OCI-LY1 (cell line): Measurements from ENCODE around the gene TMEM181.

ENCODE experiments used
- H2AFZ ChIP-seq: fragments of 200-600 bp; sonication (generic), shearing (Covaris generic); 2 replicates; pipeline ENCODE4 v1.6.0; 2014; ENCODE audit warnings: antibody characterized with exemption, mild to moderate bottlenecking, low read length
- H3F3A ChIP-seq: fragments of 200-600 bp; sonication (generic), shearing (Covaris generic); 2 replicates; pipeline ENCODE4 v1.6.0; 2014; ENCODE audit warnings: mild to moderate bottlenecking, antibody characterized with exemption, low read length, moderate library complexity; ENCODE audit not compliant: insufficient read depth
- H3K27ac ChIP-seq: fragments of 200-600 bp; sonication (generic); 2 replicates; pipeline ENCODE4 v1.5.1; 2014; ENCODE audit warnings: low read length, mixed run types, mild to moderate bottlenecking, low read depth; ENCODE audit not compliant: poor library complexity, severe bottlenecking
- H3K27me3 ChIP-seq: fragments of 200-600 bp; sonication (generic); 2 replicates; pipeline ENCODE4 v1.6.0; 2014; ENCODE audit warnings: antibody characterized with exemption, mild to moderate bottlenecking, low read length, moderate library complexity; ENCODE audit not compliant: insufficient read depth
- H3K36me3 ChIP-seq: fragments of 200-600 bp; sonication (generic); 2 replicates; pipeline ENCODE4 v1.6.1; 2014; ENCODE audit warnings: mild to moderate bottlenecking, antibody characterized with exemption, low read length, moderate library complexity, mixed read lengths; ENCODE audit not compliant: insufficient read depth
- H3K4me1 ChIP-seq: fragments of 200-600 bp; sonication (generic); 2 replicates; pipeline ENCODE4 v1.5.1; 2014; ENCODE audit warnings: mild to moderate bottlenecking, low read length, moderate library complexity; ENCODE audit not compliant: insufficient read depth, severe bottlenecking
- H3K4me2 ChIP-seq: fragments of 200-600 bp; sonication (generic), shearing (Covaris generic); 2 replicates; pipeline ENCODE4 v1.6.1; 2014; ENCODE audit warnings: low read length
- H3K4me3 ChIP-seq: fragments of 200-600 bp; sonication (generic); 2 replicates; pipeline ENCODE4 v1.5.1; 2014; ENCODE audit warnings: low read length, low read depth, mild to moderate bottlenecking, mixed read lengths; ENCODE audit not compliant: poor library complexity, severe bottlenecking
- H3K79me2 ChIP-seq: fragments of 200-600 bp; shearing (Covaris generic); 2 replicates; pipeline ENCODE4 v1.6.1; 2016; ENCODE audit warnings: mixed run types, low read length, mixed read lengths; ENCODE audit not compliant: insufficient read depth
- H3K9ac ChIP-seq: fragments of 200-600 bp; sonication (generic), shearing (Covaris generic); 2 replicates; pipeline ENCODE4 v1.6.1; 2014; ENCODE audit warnings: mild to moderate bottlenecking, low read length, mixed read lengths
- H3K9me2 ChIP-seq: fragments of 200-600 bp; sonication (generic), shearing (Covaris generic); 2 replicates; pipeline ENCODE4 v1.6.1; 2014; ENCODE audit warnings: low read depth, mild to moderate bottlenecking, low read length, mixed read lengths
- H3K9me3 ChIP-seq: fragments of 200-600 bp; shearing (Covaris generic); 2 replicates; pipeline ENCODE4 v1.6.1; 2014; ENCODE audit warnings: low read length, mixed read lengths
- H4K20me1 ChIP-seq: fragments of 200-600 bp; sonication (generic), shearing (Covaris generic); 2 replicates; pipeline ENCODE4 v1.6.0; 2016; ENCODE audit warnings: mild to moderate bottlenecking, low read length; ENCODE audit not compliant: insufficient read depth
- CTCF ChIP-seq: fragments of 200-600 bp; sonication (generic), shearing (Covaris generic); IDR thresholded peaks from 2 replicates; pipeline ENCODE4 v1.5.1; 2017; ENCODE audit warnings: mild to moderate bottlenecking, antibody characterized with exemption, low read length, moderate library complexity, mixed read lengths
- EZH2 ChIP-seq: fragments of 200-600 bp; sonication (generic), shearing (Covaris generic); IDR thresholded peaks from 2 replicates; pipeline ENCODE4 v1.8.0; 2017; ENCODE audit warnings: borderline replicate concordance, mixed run types, mild to moderate bottlenecking, antibody characterized with exemption, low read length, moderate library complexity, mixed read lengths

The TMEM181 gene

GRCh38 chr6:158568549-158568948 is 8.7 kb downstream of the TMEM181 start:
- no peaks in the 10 kb centered on the region for H3K9me3 ChIP-seq
- peaks cover 57% of the 10 kb centered on the region for H3K4me1 ChIP-seq
- H3K9me2 ChIP-seq, result no peaks in the 10 kb centered on the region
- no peak overlapping the region for H3K9ac ChIP-seq
- no peaks in the 10 kb centered on the region for H3K36me3 ChIP-seq
- H3F3A ChIP-seq, result no peaks in the 10 kb centered on the region
- no peak overlapping the region for H2AFZ ChIP-seq
- H3K4me3 ChIP-seq, result no peak overlapping the region
- no peaks in the 10 kb centered on the region for H3K79me2 ChIP-seq
- TF ChIP-seq CTCF (no peak), EZH2 (no peak)
- H4K20me1 ChIP-seq, result no peaks in the 10 kb centered on the region
- H3K27ac ChIP-seq, result no peak overlapping the region
- H3K4me2 ChIP-seq, result no peak overlapping the region
- no peaks in the 10 kb centered on the region for H3K27me3 ChIP-seq

- Histone ChIP-seq H3K79me2 (no peaks in the 10 kb centered on the region), H3F3A (no peaks in the 10 kb centered on the region), H4K20me1 (no peaks in the 10 kb centered on the region), H3K27ac (no peak overlapping the region), H3K36me3 (no peaks in the 10 kb centered on the region), H3K9ac (no peak overlapping the region), H3K4me3 (no peak overlapping the region), H3K9me3 (no peaks in the 10 kb centered on the region), H3K4me1 (peaks cover 55% of the 10 kb centered on the region), H3K4me2 (no peak overlapping the region), H3K27me3 (no peaks in the 10 kb centered on the region), H3K9me2 (no peaks in the 10 kb centered on the region), H2AFZ (no peak overlapping the region)
- no peak for TF ChIP-seq EZH2
Measured at GRCh38 chr6:158569036-158569435, 9.1 kb downstream of the TMEM181 start.

GRCh38 chr6:158570681-158570962 is 10.7 kb downstream of the TMEM181 start:
- no peaks in the 10 kb centered on the region for H3K79me2 ChIP-seq
- no peaks in the 10 kb centered on the region for H3K27me3 ChIP-seq
- no peak overlapping the region for H3K9ac ChIP-seq
- no peaks in the 10 kb centered on the region for H3K9me2 ChIP-seq
- H4K20me1 ChIP-seq, result no peaks in the 10 kb centered on the region
- TF ChIP-seq CTCF (no peak), EZH2 (no peak)
- peak overlapping the region; percentile 34; the same call in 1 of the 2 replicates for H3K4me2 ChIP-seq
- H2AFZ ChIP-seq, result no peak overlapping the region
- no peaks in the 10 kb centered on the region for H3K9me3 ChIP-seq
- no peaks in the 10 kb centered on the region for H3F3A ChIP-seq
- H3K27ac ChIP-seq, result peak overlapping the region; percentile 84
- H3K36me3 ChIP-seq, result 0 out of 2 replicates have a peak, but pooled peaks cover 4% of the 10 kb centered on the region
- H3K4me1 ChIP-seq, result peaks cover 50% of the 10 kb centered on the region
- H3K4me3 ChIP-seq, result no peak overlapping the region

- Histone ChIP-seq H3K27me3 (no peaks in the 10 kb centered on the region), H3K4me3 (no peak overlapping the region), H3K9me3 (no peaks in the 10 kb centered on the region), H3F3A (no peaks in the 10 kb centered on the region), H3K9ac (peak overlapping the region; percentile 24; the same call in 1 of the 2 replicates), H3K4me2 (peak overlapping the region; percentile 35), H3K36me3 (peaks cover 8% of the 10 kb centered on the region; the same call in 1 of the 2 replicates), H3K9me2 (no peaks in the 10 kb centered on the region), H2AFZ (no peak overlapping the region), H4K20me1 (no peaks in the 10 kb centered on the region), H3K4me1 (peaks cover 50% of the 10 kb centered on the region), H3K27ac (peak overlapping the region; percentile 84), H3K79me2 (no peaks in the 10 kb centered on the region)
- TF ChIP-seq CTCF (no peak), EZH2 (no peak)
Measured at GRCh38 chr6:158571826-158572652, 12.1 kb downstream of the TMEM181 start.
